Kidney (tissue), 14 donors: ENCODE measurements around the gene KLK3. TPM values are rescaled to one million over a fixed set of nuclear protein-coding genes. Genes with fewer than 3 reads are reported as not detected.
"Not testable (repeated sequence)": the region's sequence is repeated elsewhere in the genome, so short reads cannot be mapped to it uniquely, and the experiment has no call there.

ENCODE experiments used
- DNase-seq, 5 donors: peaks; one replicate each; pipeline ENCODE4 v3.0.0-alpha.2; 2013 to 2020
- FAIRE-seq: peaks from 2 replicates; lab custom pipeline; 2012; peaks lifted over from hg19 to GRCh38; lab: Jason Lieb, UNC
- H3K27ac ChIP-seq, 2 donors: one replicate each; pipeline ENCODE4 v1.7.0; 2013; ENCODE audit warnings: low read depth in 2 of 2, low read length in 2 of 2, inconsistent platforms in 1 of 2
- H3K27me3 ChIP-seq: one replicate; pipeline ENCODE4 v1.7.1; 2013; ENCODE audit warnings: low read length, inconsistent platforms; ENCODE audit not compliant: control insufficient read depth, insufficient read depth
- H3K36me3 ChIP-seq, 3 donors: one replicate each; pipeline versions ENCODE4 v1.7.0 to v1.7.1; 2013; ENCODE audit warnings: low read length in 3 of 3, control low read depth in 1 of 3, inconsistent platforms in 1 of 3; ENCODE audit not compliant: insufficient read depth in 3 of 3, control insufficient read depth in 2 of 3
- H3K4me1 ChIP-seq, 3 donors: one replicate each; pipeline versions ENCODE4 v1.7.0 to v1.7.1; 2013; ENCODE audit warnings: low read length in 3 of 3, inconsistent platforms in 1 of 3, low read depth in 1 of 3; ENCODE audit not compliant: control insufficient read depth in 2 of 3, insufficient read depth in 2 of 3
- H3K4me3 ChIP-seq, 3 donors: one replicate each; pipeline versions ENCODE4 v1.7.0 to v1.8.1; 2013; ENCODE audit warnings: low read length in 3 of 3, control low read depth in 1 of 3, inconsistent platforms in 1 of 3
- H3K9ac ChIP-seq, 3 donors: one replicate each; pipeline versions ENCODE4 v1.7.0 to v1.7.1; 2013; ENCODE audit warnings: low read length in 3 of 3, control low read depth in 1 of 3, inconsistent platforms in 1 of 3
- H3K9me3 ChIP-seq, 3 donors: one replicate each; pipeline versions ENCODE4 v1.7.0 to v1.7.1; 2013; ENCODE audit warnings: low read length in 3 of 3, control low read depth in 1 of 3, inconsistent platforms in 1 of 3; ENCODE audit not compliant: control insufficient read depth in 2 of 3, insufficient read depth in 1 of 3
- intact Hi-C: fragments of 100-400 bp; cut with DNase I; formaldehyde crosslinking; loops from one replicate; pipeline ENCODE4 v1.11.1; 2022
- polyA plus RNA-seq: library from polyadenylated mRNA; stranded (reverse); fragments of 350-450 nt; fragmentation: Illumina TruSeq; extraction: RNeasy Lipid Tissue Mini Kit (QIAGEN cat#74804); gene quantifications from one replicate; pipeline ENCODE4 v1.2.3, GENCODE V29; 2014; ENCODE audit warnings: low read depth, low replicate concordance; ENCODE audit not compliant: insufficient read depth
- total RNA-seq: library from RNA; stranded (reverse); fragmentation: NEBNext Ultra II Directional; extraction: Animal tissue kit (Norgen Biotek cat#: 25700); gene quantifications from one replicate; pipeline ENCODE4 v1.2.1, GENCODE V29; 2021
- TF ChIP-seq, protein P1 (sequence below): IDR thresholded peaks from 3 replicates; pipeline ENCODE4 v1.5.1; 2012; ENCODE audit warnings: mild to moderate bottlenecking, moderate library complexity, borderline replicate concordance; ENCODE audit not compliant: insufficient read depth; ENCODE audit errors: extremely low read depth
- donor health status: control.
- donor health status: control.
- donor health status: control.
- donor health status: control.
- donor health status: control.
- donor health status: DM: yes; HTN: yes; CAD: no.
- donor health status: Normal renal cell carcinoma (clear cell type).

Gene KLK3
- total and polyA plus RNA-seq, 2 donors from 2014 or later, result 1.6 TPM; not detected in 1

DNA sequence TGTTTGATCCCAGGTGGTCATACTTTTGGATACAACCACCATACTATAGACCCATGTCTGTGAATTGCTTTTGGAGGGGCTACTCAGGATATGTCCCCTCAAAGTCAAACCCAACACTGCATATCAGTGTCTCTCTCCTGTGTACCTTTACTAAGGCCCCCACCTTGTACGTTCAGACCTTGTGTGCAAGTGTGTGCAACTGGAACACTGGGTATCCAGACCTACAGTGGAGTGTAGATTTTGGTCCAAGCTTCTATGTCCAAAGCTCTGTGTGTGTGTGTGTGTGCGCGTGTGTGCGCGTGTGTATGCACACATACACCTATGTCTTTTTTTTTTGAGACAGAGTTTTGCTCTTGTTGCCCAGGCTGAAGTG, 36.5 kb downstream of the KLK3 start:
- Histone ChIP-seq H3K4me3 (no peak overlapping the region), H3K4me1 (no peaks in the 10 kb centered on the region), H3K9ac (no peak overlapping the region), H3K27me3 (no peaks in the 10 kb centered on the region), H3K36me3 (no peaks in the 10 kb centered on the region), H3K27ac (no peak overlapping the region), H3K9me3 (peaks cover 0 to 4% (median 0%) of the 10 kb centered on the region in 3 donors)
- DNase-seq, result no peak
- TF ChIP-seq, protein P1, sequence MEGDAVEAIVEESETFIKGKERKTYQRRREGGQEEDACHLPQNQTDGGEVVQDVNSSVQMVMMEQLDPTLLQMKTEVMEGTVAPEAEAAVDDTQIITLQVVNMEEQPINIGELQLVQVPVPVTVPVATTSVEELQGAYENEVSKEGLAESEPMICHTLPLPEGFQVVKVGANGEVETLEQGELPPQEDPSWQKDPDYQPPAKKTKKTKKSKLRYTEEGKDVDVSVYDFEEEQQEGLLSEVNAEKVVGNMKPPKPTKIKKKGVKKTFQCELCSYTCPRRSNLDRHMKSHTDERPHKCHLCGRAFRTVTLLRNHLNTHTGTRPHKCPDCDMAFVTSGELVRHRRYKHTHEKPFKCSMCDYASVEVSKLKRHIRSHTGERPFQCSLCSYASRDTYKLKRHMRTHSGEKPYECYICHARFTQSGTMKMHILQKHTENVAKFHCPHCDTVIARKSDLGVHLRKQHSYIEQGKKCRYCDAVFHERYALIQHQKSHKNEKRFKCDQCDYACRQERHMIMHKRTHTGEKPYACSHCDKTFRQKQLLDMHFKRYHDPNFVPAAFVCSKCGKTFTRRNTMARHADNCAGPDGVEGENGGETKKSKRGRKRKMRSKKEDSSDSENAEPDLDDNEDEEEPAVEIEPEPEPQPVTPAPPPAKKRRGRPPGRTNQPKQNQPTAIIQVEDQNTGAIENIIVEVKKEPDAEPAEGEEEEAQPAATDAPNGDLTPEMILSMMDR, result no peak
- no peak for FAIRE-seq
- intact Hi-C loops, result no loop called here

DNA sequence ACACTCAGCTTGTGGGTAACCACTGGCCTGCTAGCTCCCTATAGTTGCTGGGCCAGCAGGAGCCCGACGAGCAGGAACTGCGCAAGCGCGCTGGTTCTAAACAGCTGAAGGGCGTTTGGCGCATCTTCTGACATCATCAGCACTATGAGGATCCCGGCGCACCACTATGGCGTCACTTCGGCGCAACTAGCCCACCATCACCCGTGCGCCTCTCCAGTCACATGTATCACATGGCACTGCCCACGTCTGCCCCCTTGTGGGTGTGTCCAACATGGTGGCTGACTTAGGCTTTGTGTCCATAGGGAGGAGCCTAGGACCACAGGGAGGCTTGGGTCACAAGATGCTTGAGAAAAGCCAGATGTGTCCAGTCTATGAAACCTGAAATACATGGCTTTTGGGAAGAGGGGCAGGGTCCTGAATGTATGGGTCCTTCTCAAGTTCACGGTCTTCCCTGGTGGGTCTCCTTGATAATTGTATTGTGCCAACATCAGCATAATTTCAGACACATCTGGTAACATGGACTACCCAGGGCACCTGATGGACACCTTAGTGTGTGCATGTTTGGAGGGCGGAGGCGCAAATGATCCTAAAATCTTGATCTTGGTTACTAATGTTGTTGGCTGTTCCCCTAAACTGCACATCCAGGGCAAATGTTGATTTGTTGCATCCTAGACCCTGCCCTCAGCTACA, 38.5 kb downstream of the KLK3 start:
- Histone ChIP-seq H3K9me3 (peaks cover 0 to 4% (median 0%) of the 10 kb centered on the region in 3 donors), H3K27ac (no peak overlapping the region), H3K4me1 (no peaks in the 10 kb centered on the region), H3K27me3 (no peaks in the 10 kb centered on the region), H3K36me3 (no peaks in the 10 kb centered on the region), H3K4me3 (no peak overlapping the region), H3K9ac (no peak overlapping the region)
- TF ChIP-seq, protein P1, result no peak
- intact Hi-C loops, result no loop called here
- DNase-seq (no peak), FAIRE-seq (no peak)

DNA sequence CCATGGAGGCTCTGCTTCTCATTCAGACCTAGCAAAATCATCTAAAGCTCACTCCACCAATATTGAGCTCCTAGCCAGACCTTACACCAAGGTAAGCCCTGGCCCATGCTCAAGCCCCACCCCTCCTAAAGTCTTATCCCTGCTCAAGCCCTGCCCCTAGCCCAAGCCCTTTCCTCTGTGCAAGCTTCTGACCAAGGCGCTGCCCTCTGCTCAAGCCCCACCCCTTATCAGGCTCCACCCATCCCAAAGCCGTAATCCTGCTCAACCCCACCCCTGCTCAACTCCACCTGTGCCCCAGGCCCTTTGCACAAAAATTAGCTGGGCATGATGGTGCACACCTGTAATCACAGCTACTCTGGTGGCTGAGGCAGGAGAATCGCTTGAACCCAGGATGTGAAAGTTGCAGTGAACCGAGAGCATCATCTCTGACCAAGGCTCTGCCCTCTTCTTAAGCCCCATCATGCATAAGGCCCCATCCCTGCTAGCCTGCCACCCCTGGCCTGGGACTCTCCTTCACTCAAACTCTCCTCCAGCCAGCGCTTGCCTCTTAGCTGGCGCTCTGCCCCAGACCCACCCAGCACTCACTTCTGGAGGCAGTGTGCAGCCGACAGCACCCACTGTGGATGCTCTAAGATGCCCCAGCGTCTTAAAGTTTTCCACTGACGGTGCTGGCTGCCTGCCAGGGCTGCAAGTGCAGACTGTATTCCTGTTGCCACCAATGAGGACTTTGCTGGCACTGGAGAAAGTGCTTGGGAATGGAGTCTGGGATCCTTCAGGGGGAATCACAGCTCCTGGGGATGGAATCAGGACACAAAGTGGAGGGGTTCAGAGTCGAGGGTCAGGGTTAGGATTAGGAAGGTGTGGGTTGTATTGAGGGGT, 40.0 kb downstream of the KLK3 start:
- intact Hi-C loops, result no loop called here
- TF ChIP-seq, protein P1, result no peak
- Histone ChIP-seq H3K9ac (no peak overlapping the region), H3K4me3 (no peak overlapping the region), H3K9me3 (no peaks in the 10 kb centered on the region), H3K27me3 (no peaks in the 10 kb centered on the region), H3K27ac (no peak overlapping the region), H3K36me3 (no peaks in the 10 kb centered on the region), H3K4me1 (no peaks in the 10 kb centered on the region)
- no peak for DNase-seq
- FAIRE-seq, result no peak

DNA sequence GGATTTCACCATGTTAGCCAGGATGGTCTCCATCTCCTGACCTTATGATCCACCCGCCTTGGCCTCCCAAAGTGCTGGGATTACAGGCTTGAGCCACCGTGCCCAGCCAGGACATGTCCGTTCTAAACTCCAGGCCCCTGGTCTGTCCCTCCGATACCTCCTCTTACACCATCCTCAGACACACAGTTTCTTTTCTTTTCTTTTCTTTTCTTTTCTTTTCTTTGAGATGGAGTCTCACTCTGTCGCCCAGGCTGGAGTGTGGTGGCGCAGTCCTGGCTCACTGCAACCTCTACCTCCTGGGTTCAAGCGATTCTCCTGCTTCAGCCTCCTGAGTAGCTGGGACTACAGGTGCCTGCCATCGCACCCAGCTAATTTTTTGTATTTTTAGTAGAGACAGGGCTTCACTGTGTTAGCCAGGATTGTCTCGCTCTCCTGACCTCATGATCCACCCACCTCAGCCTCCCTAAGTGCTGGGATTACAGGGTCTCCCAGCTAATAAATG, 41.4 kb downstream of the KLK3 start:
- H3K9ac ChIP-seq, H3K36me3 ChIP-seq, H3K9me3 ChIP-seq, H3K4me1 ChIP-seq, H3K4me3 ChIP-seq, H3K27ac ChIP-seq, H3K27me3 ChIP-seq, DNase-seq, FAIRE-seq, intact Hi-C loops: not testable (repeated sequence)
